ENCODE measurements around the gene PKIB.

DNA sequence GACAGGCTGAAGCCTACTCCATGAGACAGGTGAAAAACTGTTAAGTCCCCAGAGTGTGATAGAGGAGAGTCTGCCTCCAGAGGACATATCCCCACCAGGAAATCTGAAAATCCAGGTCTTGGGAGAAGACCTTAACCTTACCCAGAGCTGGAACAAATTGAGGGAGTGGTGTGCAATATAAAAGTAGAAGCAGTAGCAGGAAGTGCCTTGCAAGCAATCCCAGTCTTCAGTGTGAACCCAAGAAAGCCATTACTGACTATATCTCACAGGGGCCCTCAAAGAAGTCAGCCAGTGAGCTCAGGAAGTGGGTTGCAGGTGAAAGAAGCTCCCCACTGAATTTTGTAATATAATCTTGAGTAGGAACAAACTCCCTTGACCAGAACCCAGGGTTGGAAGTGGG, 41.9 kb upstream of the PKIB start:
- TF ChIP-seq, protein P1, sequence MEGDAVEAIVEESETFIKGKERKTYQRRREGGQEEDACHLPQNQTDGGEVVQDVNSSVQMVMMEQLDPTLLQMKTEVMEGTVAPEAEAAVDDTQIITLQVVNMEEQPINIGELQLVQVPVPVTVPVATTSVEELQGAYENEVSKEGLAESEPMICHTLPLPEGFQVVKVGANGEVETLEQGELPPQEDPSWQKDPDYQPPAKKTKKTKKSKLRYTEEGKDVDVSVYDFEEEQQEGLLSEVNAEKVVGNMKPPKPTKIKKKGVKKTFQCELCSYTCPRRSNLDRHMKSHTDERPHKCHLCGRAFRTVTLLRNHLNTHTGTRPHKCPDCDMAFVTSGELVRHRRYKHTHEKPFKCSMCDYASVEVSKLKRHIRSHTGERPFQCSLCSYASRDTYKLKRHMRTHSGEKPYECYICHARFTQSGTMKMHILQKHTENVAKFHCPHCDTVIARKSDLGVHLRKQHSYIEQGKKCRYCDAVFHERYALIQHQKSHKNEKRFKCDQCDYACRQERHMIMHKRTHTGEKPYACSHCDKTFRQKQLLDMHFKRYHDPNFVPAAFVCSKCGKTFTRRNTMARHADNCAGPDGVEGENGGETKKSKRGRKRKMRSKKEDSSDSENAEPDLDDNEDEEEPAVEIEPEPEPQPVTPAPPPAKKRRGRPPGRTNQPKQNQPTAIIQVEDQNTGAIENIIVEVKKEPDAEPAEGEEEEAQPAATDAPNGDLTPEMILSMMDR (IDR thresholded peaks at IDR 0.05) = no peak
- no peak for TF ChIP-seq POLR2A (IDR thresholded peaks at IDR 0.05)
- TF ChIP-seq POLR2AphosphoS5 (IDR thresholded peaks at IDR 0.05) = no peak
